H1 (cell line): Measurements from ENCODE around the gene MYH7. TPM values are rescaled to one million over a fixed set of nuclear protein-coding genes. Genes with fewer than 3 reads are reported as not detected.

Source experiments
- CTCF ChIA-PET: fragments of 300-600 bp; sonication (Branson Sonifier 250); formaldehyde crosslinking; loops from one replicate; lab custom pipeline; 2021; ENCODE audit not compliant: partially characterized antibody; lab: Charles Lee
- POLR2A ChIA-PET: fragments of 300-600 bp; sonication (Branson Sonifier 250); formaldehyde crosslinking; loops from one replicate; lab custom pipeline; 2021; ENCODE audit warnings: inconsistent platforms; ENCODE audit not compliant: partially characterized antibody; lab: Charles Lee
- DNase-seq, 2 experiments: peaks; one replicate each; pipeline versions ENCODE4 v3.0.0 to v3.0.0-alpha.2; 2010 to 2022; ENCODE audit warnings: low spot score in 2 of 2, low read depth in 1 of 2, mixed read lengths in 1 of 2
- FAIRE-seq: peaks from 2 replicates; lab custom pipeline; 2011; peaks lifted over from hg19 to GRCh38; lab: Jason Lieb, UNC
- H2AFZ ChIP-seq: 2 replicates; pipeline ENCODE4 v1.8.1; 2012; ENCODE audit warnings: low read length, inconsistent platforms
- H2AK5ac ChIP-seq: 2 replicates; pipeline ENCODE4 v1.6.1; 2013; ENCODE audit warnings: low read depth, low read length
- H2BK120ac ChIP-seq: replicated peaks from 2 replicates; pipeline ENCODE3; 2013; ENCODE audit warnings: low read depth, low read length, inconsistent platforms
- H2BK12ac ChIP-seq: 2 replicates; pipeline ENCODE4 v1.6.1; 2013; ENCODE audit warnings: low read depth, low read length
- H2BK15ac ChIP-seq: 2 replicates; pipeline ENCODE4 v1.6.1; 2013; ENCODE audit warnings: low read length
- H2BK20ac ChIP-seq: 2 replicates; pipeline ENCODE4 v1.6.1; 2013; ENCODE audit warnings: low read length
- H2BK5ac ChIP-seq: 2 replicates; pipeline ENCODE4 v1.6.1; 2013; ENCODE audit warnings: low read depth, low read length
- H3K14ac ChIP-seq: 2 replicates; pipeline ENCODE4 v1.6.1; 2013; ENCODE audit warnings: inconsistent platforms; ENCODE audit not compliant: insufficient read length
- H3K18ac ChIP-seq: 2 replicates; pipeline ENCODE4 v1.6.1; 2013; ENCODE audit warnings: low read length; ENCODE audit errors: extremely low read depth
- H3K23ac ChIP-seq: 2 replicates; pipeline ENCODE4 v1.6.1; 2013; ENCODE audit warnings: inconsistent platforms; ENCODE audit not compliant: insufficient read length
- H3K23me2 ChIP-seq: 2 replicates; pipeline ENCODE4 v1.6.1; 2013; ENCODE audit warnings: low read depth, low read length
- H3K27ac ChIP-seq: 2 replicates; pipeline ENCODE4 v1.6.1; 2011; ENCODE audit warnings: low read depth, low read length, inconsistent platforms
- H3K27me3 ChIP-seq, 4 experiments: replicated peaks in 1 of 4; 1 replicate in 1 of 4; 2 replicates in 3 of 4; pipeline versions ENCODE4 v1.6.1 to v1.8.1; 2011 to 2013; ENCODE audit warnings: low read length in 3 of 4, mild to moderate bottlenecking in 3 of 4, inconsistent platforms in 2 of 4, mixed read lengths in 2 of 4, moderate library complexity in 1 of 4; ENCODE audit not compliant: control insufficient read depth in 3 of 4, insufficient read depth in 3 of 4; ENCODE audit errors: extremely low read depth in 1 of 4
- H3K36me3 ChIP-seq, 4 experiments: 2 replicates each; pipeline versions ENCODE4 v1.6.1 to v1.8.1; 2011 to 2013; ENCODE audit warnings: mild to moderate bottlenecking in 4 of 4, low read length in 3 of 4, moderate library complexity in 2 of 4, control low read depth in 1 of 4, inconsistent platforms in 1 of 4; ENCODE audit not compliant: insufficient read depth in 4 of 4, control insufficient read depth in 2 of 4
- H3K4ac ChIP-seq: replicated peaks from 2 replicates; pipeline ENCODE3; 2013; ENCODE audit warnings: low read length, low read depth, mixed read lengths, inconsistent platforms; ENCODE audit not compliant: insufficient read length
- H3K4me1 ChIP-seq, 4 experiments: replicated peaks in 1 of 4; 1 replicate in 1 of 4; 2 replicates in 3 of 4; pipeline versions ENCODE4 v1.6.1 to v1.8.1; 2011 to 2013; ENCODE audit warnings: low read length in 3 of 4, inconsistent platforms in 2 of 4, mixed read lengths in 1 of 4; ENCODE audit not compliant: insufficient read depth in 4 of 4, control insufficient read depth in 3 of 4
- H3K4me2 ChIP-seq, 2 experiments: 2 replicates each; pipeline versions ENCODE4 v1.6.1 to v1.8.1; 2011 to 2013; ENCODE audit warnings: low read depth in 2 of 2, low read length in 2 of 2, control low read depth in 1 of 2, inconsistent platforms in 1 of 2, mild to moderate bottlenecking in 1 of 2; ENCODE audit not compliant: insufficient read depth in 1 of 2
- H3K4me3 ChIP-seq, 4 experiments: fragments of 200-600, 300-600 bp in 1 of 4; sonication (generic), shearing (Covaris generic), sonication (Bioruptor Twin) in 1 of 4; 2 replicates each; pipeline versions ENCODE4 v1.5.1 to v1.8.1; 2011 to 2016; ENCODE audit warnings: low read length in 4 of 4, low read depth in 3 of 4, control low read depth in 2 of 4, inconsistent platforms in 2 of 4, mild to moderate bottlenecking in 2 of 4, mixed read lengths in 1 of 4, moderate library complexity in 1 of 4; ENCODE audit not compliant: insufficient read depth in 2 of 4; ENCODE audit errors: extremely low read depth in 1 of 4
- H3K56ac ChIP-seq: replicated peaks from 2 replicates; pipeline ENCODE3; 2013; ENCODE audit warnings: low read depth, mild to moderate bottlenecking, mixed read lengths, low read length, inconsistent platforms; ENCODE audit not compliant: insufficient read length
- H3K79me1 ChIP-seq: 2 replicates; pipeline ENCODE4 v1.6.1; 2013; ENCODE audit warnings: low read depth, low read length, control low read depth
- H3K79me2 ChIP-seq, 2 experiments: 2 replicates each; pipeline versions ENCODE4 v1.6.1 to v1.8.1; 2012 to 2013; ENCODE audit warnings: low read length in 2 of 2, mild to moderate bottlenecking in 2 of 2, inconsistent platforms in 1 of 2; ENCODE audit not compliant: insufficient read depth in 2 of 2, control insufficient read depth in 1 of 2
- H3K9ac ChIP-seq, 4 experiments: replicated peaks in 1 of 4; 1 replicate in 1 of 4; 2 replicates in 3 of 4; pipeline versions ENCODE4 v1.6.1 to v1.8.1; 2011 to 2013; ENCODE audit warnings: low read depth in 3 of 4, low read length in 3 of 4, control low read depth in 2 of 4, mild to moderate bottlenecking in 2 of 4, moderate library complexity in 2 of 4, inconsistent platforms in 1 of 4; ENCODE audit errors: extremely low read depth in 1 of 4
- H3K9me3 ChIP-seq, 2 experiments: 2 replicates each; pipeline versions ENCODE4 v1.6.1 to v1.8.1; 2012 to 2013; ENCODE audit warnings: mild to moderate bottlenecking in 2 of 2, moderate library complexity in 2 of 2, control low read depth in 1 of 2, inconsistent platforms in 1 of 2, low read depth in 1 of 2, low read length in 1 of 2, mixed read lengths in 1 of 2; ENCODE audit not compliant: insufficient read depth in 2 of 2
- H4K20me1 ChIP-seq, 2 experiments: replicated peaks in 1 of 2; 2 replicates each; pipeline versions ENCODE3 to v1.8.1; 2011 to 2013; ENCODE audit warnings: inconsistent platforms in 2 of 2, low read length in 2 of 2, mild to moderate bottlenecking in 1 of 2; ENCODE audit not compliant: insufficient read depth in 2 of 2, control insufficient read depth in 1 of 2
- H4K5ac ChIP-seq: 2 replicates; pipeline ENCODE4 v1.6.1; 2013; ENCODE audit warnings: low read length, low read depth, mixed read lengths, inconsistent platforms; ENCODE audit not compliant: insufficient read length
- H4K8ac ChIP-seq: 2 replicates; pipeline ENCODE4 v1.8.0; 2013; ENCODE audit warnings: mild to moderate bottlenecking, moderate library complexity, low read length, inconsistent platforms; ENCODE audit not compliant: insufficient read depth; ENCODE audit errors: extremely low read depth
- H4K91ac ChIP-seq: replicated peaks from 2 replicates; pipeline ENCODE3; 2013; ENCODE audit warnings: low read length, mixed read lengths, inconsistent platforms; ENCODE audit not compliant: insufficient read length
- ASH2L ChIP-seq: fragments of 200-600, 300-600 bp; sonication (generic); IDR thresholded peaks from one replicate; pipeline ENCODE4 v1.7.1; 2017; ENCODE audit warnings: low read length
- CBX5 ChIP-seq: fragments of 300-800, 300-1000 bp; sonication (generic); IDR thresholded peaks from 2 replicates; pipeline ENCODE4 v1.7.1; 2016; ENCODE audit warnings: antibody characterized with exemption, low read length, low read depth
- NRF1 ChIP-seq: IDR thresholded peaks from 2 replicates; pipeline ENCODE4 v1.6.1; 2011; ENCODE audit warnings: mild to moderate bottlenecking, low read depth, low read length, improper control_type of control experiment
- SP4 ChIP-seq: IDR thresholded peaks from 2 replicates; pipeline ENCODE4 v1.6.1; 2012; ENCODE audit warnings: low read length, inconsistent platforms
- ZNF274 ChIP-seq: IDR thresholded peaks from 2 replicates; pipeline ENCODE4 v1.7.0; 2012; ENCODE audit warnings: low read length, borderline replicate concordance; ENCODE audit errors: extremely low read depth
- WGBS, 2 experiments: shearing (Covaris generic) in 1 of 2; methylation state at CpG; one replicate each; pipeline versions ENCODE4 v1.1.6 to v1.1.7; 2013 to 2015; ENCODE audit warnings: low lambda C conversion rate in 2 of 2, mixed read lengths in 2 of 2, inconsistent platforms in 1 of 2, low coverage in 1 of 2, missing lambda C conversion rate in 1 of 2; ENCODE audit not compliant: insufficient replicate concordance in 2 of 2, insufficient coverage in 1 of 2, insufficient read length in 1 of 2; ENCODE audit errors: extremely low coverage in 1 of 2, missing lambda C conversion rate in 1 of 2; 5-methylcytosine and 5-hydroxymethylcytosine counted together
- polyA plus RNA-seq, 7 experiments: library from polyadenylated mRNA; depleted of rRNA in 3 of 7; stranded (reverse) in 5 of 7; unstranded in 2 of 7; fragments of >200 nt in 5 of 7; fragments of 200-250 nt in 2 of 7; gene quantifications; 1 replicate in 5 of 7; 2 replicates in 1 of 7; 4 replicates in 1 of 7; pipeline versions ENCODE4 v1.2.1 to v1.2.3, GENCODE V29; 2011 to 2013; ENCODE audit warnings: missing spikeins in 2 of 7, mixed read lengths in 2 of 7
- total RNA-seq: library from RNA; stranded (reverse); fragmentation: NEBNext Ultra II Directional; extraction: Animal tissue kit (Norgen Biotek cat#: 25700); gene quantifications from 2 replicates; pipeline ENCODE4 v1.2.1, GENCODE V29; 2021

MYH7 gene
- total and polyA plus RNA-seq, 2 of the 8 experiments (the other 6 are each of a cell fraction or from before 2014, with no cell fraction given) = not detected

- H2BK20ac ChIP-seq = no peak overlapping the region
- no peak overlapping the region for H2BK15ac ChIP-seq
- no peak overlapping the region for H3K4ac ChIP-seq
- no peaks in the 10 kb centered on the region; a peak in 1 of 4 replicates for H3K9me3 ChIP-seq
- FAIRE-seq = no peak
- no peak overlapping the region for H3K4me3 ChIP-seq
- peaks cover 0 to 4% (median 0%) of the 10 kb centered on the region in 4 experiments; a peak in 1 of 7 replicates for H3K4me1 ChIP-seq
- H4K20me1 ChIP-seq = no peaks in the 10 kb centered on the region
- H3K27me3 ChIP-seq = peaks cover 0 to 4% (median under 1%) of the 10 kb centered on the region in 4 experiments; a peak in 1 of 7 replicates
- H4K8ac ChIP-seq = no peak overlapping the region
- no peak overlapping the region for H4K5ac ChIP-seq
- H2BK5ac ChIP-seq = no peak overlapping the region
- H3K27ac ChIP-seq = no peak overlapping the region
- H3K79me1 ChIP-seq = peaks cover 3% of the 10 kb centered on the region
- no peak overlapping the region for H2AFZ ChIP-seq
- no peaks in the 10 kb centered on the region for H3K23me2 ChIP-seq
- TF ChIP-seq NRF1 (no peak), ASH2L (no peak), CBX5 (no peak), SP4 (no peak), ZNF274 (no peak)
- no peak overlapping the region for H4K91ac ChIP-seq
- no peaks in the 10 kb centered on the region for H3K36me3 ChIP-seq
- no peak overlapping the region for H3K56ac ChIP-seq
- no peak overlapping the region for H2BK120ac ChIP-seq
- no peak overlapping the region for H3K14ac ChIP-seq
- ChIA-PET POLR2A (no interaction called here), CTCF (interaction anchor here (0.6 to 1.5 kb wide), 3 partner anchors 13 to 18 kb away, joined by 3 to 4 read pairs (median 3); no protein-coding TSS in a partner anchor)
- no peak overlapping the region for H3K18ac ChIP-seq
- no peak overlapping the region for H3K23ac ChIP-seq
- H3K79me2 ChIP-seq = no peaks in the 10 kb centered on the region
- H2BK12ac ChIP-seq = no peak overlapping the region
- 96% methylated on average over 10 of the region's 10 CpGs; no CpG with 5 or more reads in 1 of the 2 experiments for WGBS, 2 experiments
- H2AK5ac ChIP-seq = no peak overlapping the region
- DNase-seq = no peak
- H3K9ac ChIP-seq = no peak overlapping the region
- no peak overlapping the region for H3K4me2 ChIP-seq
Measured at GRCh38 chr14:23431486-23431885, 4.0 kb downstream of the MYH7 start.
